Duodenal mucosa (tissue), 2 donors: Measurements from ENCODE around the gene QSOX2.

Experiments used
- H3K27ac ChIP-seq: one replicate; pipeline ENCODE4 v1.7.0; 2013; ENCODE audit warnings: low read depth, low read length
- H3K27me3 ChIP-seq, 2 donors: one replicate each; pipeline ENCODE4 v1.7.0; 2013; ENCODE audit warnings: low read length in 2 of 2, control low read depth in 1 of 2; ENCODE audit not compliant: insufficient read depth in 2 of 2, control insufficient read depth in 1 of 2
- H3K36me3 ChIP-seq, 2 donors: one replicate each; pipeline ENCODE4 v1.7.0; 2013; ENCODE audit warnings: low read length in 2 of 2, control low read depth in 1 of 2; ENCODE audit not compliant: insufficient read depth in 2 of 2, control insufficient read depth in 1 of 2
- H3K4me1 ChIP-seq, 2 donors: one replicate each; pipeline ENCODE4 v1.7.0; 2013; ENCODE audit warnings: low read length in 2 of 2, control low read depth in 1 of 2; ENCODE audit not compliant: insufficient read depth in 2 of 2, control insufficient read depth in 1 of 2
- H3K4me3 ChIP-seq, 2 donors: one replicate each; pipeline ENCODE4 v1.7.0; 2013; ENCODE audit warnings: low read length in 2 of 2, low read depth in 1 of 2
- H3K9ac ChIP-seq, 2 donors: one replicate each; pipeline ENCODE4 v1.7.0; 2013; ENCODE audit warnings: low read length in 2 of 2, low read depth in 1 of 2
- H3K9me3 ChIP-seq, 2 donors: one replicate each; pipeline ENCODE4 v1.7.0; 2013; ENCODE audit warnings: low read length in 2 of 2, control low read depth in 1 of 2; ENCODE audit not compliant: control insufficient read depth in 1 of 2

QSOX2 gene

DNA sequence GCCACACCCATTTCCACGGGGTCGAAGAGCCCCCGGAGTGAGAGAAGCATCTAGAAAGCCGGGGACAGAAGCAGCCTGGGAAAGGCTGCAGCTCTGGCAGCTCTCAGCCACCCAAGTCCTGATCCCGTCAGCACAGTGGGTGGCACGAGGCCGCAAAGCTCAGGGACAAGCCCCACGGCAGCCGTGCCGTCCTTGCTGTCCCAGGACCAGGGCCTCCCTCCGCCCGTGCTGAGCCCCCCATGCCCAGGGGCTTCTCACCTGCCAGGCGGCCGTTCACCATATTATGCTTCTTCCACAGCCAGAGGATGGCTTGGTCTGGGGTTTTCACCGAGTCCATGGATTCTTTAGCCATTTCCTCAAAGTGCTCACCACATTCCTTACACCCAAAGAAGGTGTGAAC is 34.6 kb downstream of the QSOX2 start:
- no peaks in the 10 kb centered on the region for H3K9me3 ChIP-seq
- peaks cover 17 to 41% of the 10 kb centered on the region in 2 donors for H3K36me3 ChIP-seq
- H3K27me3 ChIP-seq, result no peaks in the 10 kb centered on the region
- no peak overlapping the region for H3K4me3 ChIP-seq
- H3K27ac ChIP-seq, result no peak overlapping the region
- H3K4me1 ChIP-seq, result no peaks in the 10 kb centered on the region
- H3K9ac ChIP-seq, result no peak overlapping the region

DNA sequence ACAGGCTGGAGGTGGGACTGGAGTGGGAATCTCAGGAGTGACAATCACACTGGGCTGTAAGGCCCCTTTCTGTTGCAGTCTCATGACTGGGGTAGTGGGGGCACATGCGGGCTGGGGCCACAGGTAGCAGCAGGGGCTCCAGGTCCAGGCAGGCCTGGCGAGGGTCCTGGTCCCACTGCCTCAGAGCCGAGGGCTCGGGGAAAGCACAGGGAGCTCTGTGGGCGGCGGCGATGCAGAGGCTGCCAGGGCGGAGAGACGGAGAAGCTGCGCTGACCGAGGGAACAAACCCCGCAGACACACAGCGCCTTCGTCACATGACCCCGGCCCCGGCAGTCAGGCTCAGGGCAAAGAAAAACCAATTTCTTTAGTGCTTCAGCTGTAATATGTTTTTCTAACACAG is 35.3 kb downstream of the QSOX2 start:
- Histone ChIP-seq H3K9ac (no peak overlapping the region), H3K36me3 (peaks cover 17 to 39% of the 10 kb centered on the region in 2 donors), H3K4me1 (no peaks in the 10 kb centered on the region), H3K27ac (no peak overlapping the region), H3K4me3 (no peak overlapping the region), H3K9me3 (no peaks in the 10 kb centered on the region), H3K27me3 (no peaks in the 10 kb centered on the region)

DNA sequence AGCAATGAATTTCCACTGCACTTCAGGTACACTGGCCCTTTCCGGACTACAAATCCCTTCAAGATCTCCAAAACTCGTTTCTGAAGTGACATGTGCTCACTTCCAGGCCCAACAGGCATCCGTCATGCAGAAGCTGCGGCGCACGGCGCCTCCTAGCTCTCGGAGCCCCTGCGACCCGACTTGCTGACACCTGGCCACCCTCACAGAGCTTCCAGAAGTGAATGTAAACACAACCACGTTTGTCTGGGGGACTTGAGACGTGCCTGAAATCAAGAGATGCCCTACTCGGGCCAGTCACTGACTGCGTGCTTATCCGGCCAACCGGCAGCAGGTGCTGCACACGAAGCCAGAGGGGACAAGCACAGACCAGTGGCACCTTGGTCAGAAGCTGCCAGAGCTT is 35.8 kb downstream of the QSOX2 start:
- Histone ChIP-seq H3K4me1 (no peaks in the 10 kb centered on the region), H3K27ac (no peak overlapping the region), H3K9me3 (no peaks in the 10 kb centered on the region), H3K9ac (no peak overlapping the region), H3K36me3 (peaks cover 14 to 37% of the 10 kb centered on the region in 2 donors), H3K27me3 (no peaks in the 10 kb centered on the region), H3K4me3 (no peak overlapping the region)

DNA sequence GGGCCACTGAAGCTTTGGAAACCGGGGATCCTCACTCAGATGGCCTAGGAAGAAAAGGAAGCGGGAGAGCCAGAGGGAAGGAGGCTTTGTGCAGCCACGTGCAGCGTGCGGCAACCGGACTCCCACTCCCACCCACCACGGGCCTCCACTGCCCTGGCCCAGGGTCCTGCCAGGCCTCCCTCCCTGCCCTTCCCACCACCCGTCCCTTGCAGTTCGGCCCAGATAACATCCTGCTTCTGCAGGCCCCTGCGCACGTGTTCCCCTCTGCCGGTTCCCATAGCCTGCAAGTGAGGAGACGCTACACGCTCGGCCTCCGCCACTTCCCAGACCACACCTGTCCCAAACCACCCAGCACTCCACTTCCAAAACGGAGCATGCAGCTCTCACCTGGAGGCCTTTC is 36.4 kb downstream of the QSOX2 start:
- Histone ChIP-seq H3K9ac (no peak overlapping the region), H3K9me3 (no peaks in the 10 kb centered on the region), H3K4me1 (no peaks in the 10 kb centered on the region), H3K27ac (no peak overlapping the region), H3K27me3 (peaks cover 4% of the 10 kb centered on the region in 2 donors), H3K36me3 (peaks cover 9 to 32% of the 10 kb centered on the region in 2 donors), H3K4me3 (no peak overlapping the region)

DNA sequence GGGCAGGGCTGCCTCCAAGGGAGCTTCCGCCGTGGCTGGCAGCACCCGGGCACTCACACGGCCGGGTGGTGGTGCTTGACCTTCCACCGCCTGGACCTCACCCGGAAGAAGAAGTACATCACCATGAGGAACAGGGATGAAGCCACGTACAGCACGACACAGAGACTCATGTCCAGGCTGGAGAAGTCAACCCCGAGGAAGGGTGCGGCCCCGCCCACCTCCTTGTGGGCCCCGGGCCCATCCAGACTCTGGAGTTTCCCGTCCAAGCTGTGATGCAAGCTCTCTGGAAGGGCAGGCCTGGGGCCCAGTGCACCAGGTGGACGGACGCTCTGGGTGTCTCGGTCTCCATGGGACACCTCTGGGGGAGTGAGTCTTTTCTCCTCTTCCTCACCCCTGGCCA is 36.9 kb downstream of the QSOX2 start:
- Histone ChIP-seq H3K9ac (no peak overlapping the region), H3K27ac (no peak overlapping the region), H3K4me1 (no peaks in the 10 kb centered on the region), H3K9me3 (no peaks in the 10 kb centered on the region), H3K27me3 (peaks cover 9 to 10% of the 10 kb centered on the region in 2 donors), H3K36me3 (peaks cover 8 to 26% of the 10 kb centered on the region in 2 donors), H3K4me3 (no peak overlapping the region)

DNA sequence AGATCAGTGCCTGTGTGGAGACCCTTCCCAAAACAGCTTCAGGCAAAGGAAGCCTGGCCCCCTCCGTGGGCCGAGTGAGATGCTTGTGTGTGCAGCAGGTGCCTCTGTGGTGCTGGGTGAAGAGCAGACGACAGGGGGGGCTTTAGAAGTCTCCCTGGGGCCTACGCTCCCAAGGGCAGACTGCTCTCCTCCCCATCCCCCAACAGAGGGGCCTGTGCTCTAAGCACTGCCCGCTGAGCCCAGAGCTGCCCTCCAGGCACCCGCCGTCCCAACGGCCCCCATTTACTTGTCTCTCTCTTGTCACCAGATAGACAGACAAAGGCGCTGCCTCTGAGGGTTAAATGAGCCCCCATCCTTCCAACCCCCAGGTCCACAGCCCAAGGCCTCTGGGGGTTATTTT is 38.0 kb downstream of the QSOX2 start:
- Histone ChIP-seq H3K9me3 (no peaks in the 10 kb centered on the region), H3K27ac (no peak overlapping the region), H3K4me1 (no peaks in the 10 kb centered on the region), H3K36me3 (peaks cover 6 to 20% of the 10 kb centered on the region in 2 donors), H3K4me3 (no peak overlapping the region), H3K27me3 (peaks cover 15 to 17% of the 10 kb centered on the region in 2 donors), H3K9ac (no peak overlapping the region)

DNA sequence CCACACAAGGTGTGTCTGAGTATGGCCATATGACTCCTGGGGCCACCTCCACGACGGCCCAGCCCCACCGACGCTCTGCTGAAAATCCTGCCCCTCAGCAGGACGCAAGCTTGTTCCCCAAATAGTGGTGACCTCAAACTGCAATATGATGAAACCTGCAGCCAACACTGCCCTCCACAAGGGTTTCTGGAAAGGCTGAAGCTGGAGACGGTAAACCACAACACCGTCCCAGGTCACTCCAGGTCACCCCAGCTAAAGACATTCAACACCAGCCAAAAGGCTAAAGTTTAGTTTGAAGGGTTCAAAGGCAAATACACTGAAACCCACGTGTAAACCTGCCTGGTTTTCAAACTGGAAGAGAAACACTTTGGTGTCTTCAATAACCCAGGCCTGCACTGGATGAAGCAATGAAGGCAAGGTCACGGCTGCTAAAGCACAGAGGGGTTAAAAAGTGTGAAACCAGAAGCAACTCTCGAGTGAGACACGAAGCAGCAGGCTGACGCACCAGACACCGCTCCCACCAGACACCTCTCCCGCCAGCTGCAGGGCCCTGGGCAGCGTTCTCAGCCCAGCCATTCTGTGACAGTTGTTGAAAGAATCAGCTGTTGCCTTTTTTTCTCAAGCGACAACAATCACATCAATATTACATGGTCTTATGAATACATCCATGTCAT is 38.9 kb downstream of the QSOX2 start:
- no peak overlapping the region for H3K9ac ChIP-seq
- H3K36me3 ChIP-seq, result peaks cover 4 to 20% of the 10 kb centered on the region in 2 donors
- H3K4me3 ChIP-seq, result no peak overlapping the region
- peaks cover 22 to 24% of the 10 kb centered on the region in 2 donors for H3K27me3 ChIP-seq
- H3K27ac ChIP-seq, result no peak overlapping the region
- no peaks in the 10 kb centered on the region for H3K4me1 ChIP-seq
- H3K9me3 ChIP-seq, result no peaks in the 10 kb centered on the region

DNA sequence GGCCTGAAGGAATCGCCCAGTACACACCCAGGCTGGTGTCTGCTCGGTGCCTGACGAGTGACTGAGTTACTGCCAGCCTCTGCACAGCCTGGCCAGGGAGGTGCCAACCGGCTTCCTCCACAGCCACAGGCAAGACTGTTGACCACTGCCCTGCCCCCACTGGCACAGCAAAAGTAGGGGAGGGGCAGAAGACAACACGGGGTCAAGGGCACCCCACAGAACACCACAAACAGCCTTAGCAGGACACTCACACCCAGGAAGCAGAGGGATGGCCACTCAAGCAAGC is 40.0 kb downstream of the QSOX2 start:
- Histone ChIP-seq H3K27me3 (peaks cover 31% of the 10 kb centered on the region in 2 donors), H3K4me1 (no peaks in the 10 kb centered on the region), H3K9ac (no peak overlapping the region), H3K9me3 (no peaks in the 10 kb centered on the region), H3K27ac (no peak overlapping the region), H3K36me3 (peaks cover 0 to 15% of the 10 kb centered on the region in 2 donors), H3K4me3 (no peak overlapping the region)

DNA sequence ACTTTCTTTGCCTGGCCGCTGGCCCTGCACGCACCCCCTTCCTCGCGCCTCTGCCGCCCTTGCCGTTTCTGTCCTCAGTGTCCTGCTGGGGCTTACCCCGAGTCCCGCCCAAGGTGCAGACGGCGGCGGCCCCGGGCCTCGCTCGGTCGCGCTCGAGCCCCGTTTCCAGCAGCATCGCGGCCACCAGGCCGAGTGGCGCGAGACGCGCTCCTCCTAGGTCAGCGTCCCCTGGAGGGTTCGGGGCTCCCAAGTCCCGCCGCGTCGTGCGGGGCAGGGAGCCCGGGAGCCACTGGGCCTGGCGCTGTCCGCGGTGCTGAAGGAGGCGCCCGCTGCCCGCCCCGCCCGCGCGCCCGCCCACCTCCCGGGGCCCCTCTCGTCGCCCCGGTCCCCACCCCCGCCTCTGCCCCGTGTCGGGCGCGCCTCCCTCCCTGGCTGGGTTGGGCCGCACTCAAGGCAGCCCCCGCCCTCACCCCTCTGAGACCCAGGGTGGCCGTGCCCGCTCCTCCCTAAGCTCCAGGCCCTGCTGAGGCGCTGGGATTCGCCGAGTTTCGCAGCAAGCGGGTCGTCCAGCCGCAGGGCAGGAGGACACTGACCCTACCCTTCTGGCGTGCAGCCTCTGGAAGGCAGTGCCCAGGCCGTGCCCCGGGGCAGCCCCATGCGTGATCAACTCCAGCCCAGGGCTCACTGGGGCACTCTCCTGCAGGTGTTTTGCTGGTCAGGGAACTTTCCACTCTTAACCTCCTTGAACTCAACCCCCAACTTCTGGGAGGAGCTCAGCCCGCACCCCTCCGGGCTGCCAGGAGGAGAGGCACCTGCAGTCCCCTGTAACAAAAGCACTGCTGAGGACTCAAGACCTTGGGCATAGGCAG is 40.5 kb downstream of the QSOX2 start, which contains the start of gene LHX3:
Gene LHX3 (minus strand): TSS at position 291 of the 869 bp plus-strand sequence. CDS start 116 bp downstream, at position 175.
- Histone ChIP-seq H3K4me1 (no peaks in the 10 kb centered on the region), H3K36me3 (peaks cover 0 to 11% of the 10 kb centered on the region in 2 donors), H3K9ac (no peak within 1 kb of the TSS), H3K9me3 (no peaks in the 10 kb centered on the region), H3K27me3 (peaks cover 37% of the 10 kb centered on the region in 2 donors), H3K27ac (no peak within 1 kb of the TSS), H3K4me3 (no peak within 1 kb of the TSS)

DNA sequence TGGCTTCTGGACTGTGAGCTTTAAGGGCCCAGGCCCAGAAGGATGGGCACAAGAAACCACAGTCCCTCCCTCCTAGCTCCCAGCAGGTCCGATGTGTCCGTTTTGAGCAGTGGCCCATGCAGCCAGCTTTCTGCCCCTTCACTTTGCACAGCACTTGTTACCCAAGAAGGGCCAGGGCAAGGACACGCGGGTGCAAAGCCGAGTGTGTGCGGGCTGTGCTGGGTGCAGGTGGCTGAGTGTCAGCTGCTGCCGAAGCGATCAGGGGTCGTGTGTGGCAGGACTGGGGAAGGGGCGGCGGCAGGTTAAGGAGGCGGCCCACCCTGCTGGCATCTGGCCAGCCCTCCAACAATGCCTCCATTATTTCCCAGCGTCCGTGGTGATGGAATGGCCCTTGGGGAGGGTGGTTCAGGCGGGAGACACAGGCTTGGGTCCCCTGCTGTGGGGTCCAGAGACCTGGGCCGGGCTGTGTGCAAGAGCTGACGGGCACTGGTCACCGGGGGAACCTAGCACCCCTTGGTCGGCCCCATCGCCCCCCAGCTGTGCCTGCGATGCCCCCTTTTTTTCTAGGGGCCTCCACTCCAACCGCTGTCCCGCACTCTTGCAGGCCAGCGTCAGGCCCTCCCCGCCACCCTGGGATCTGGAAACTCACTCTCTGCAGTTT is 41.3 kb downstream of the QSOX2 start:
- no peak overlapping the region for H3K4me3 ChIP-seq
- peaks cover 0 to 8% of the 10 kb centered on the region in 2 donors for H3K36me3 ChIP-seq
- no peak overlapping the region for H3K9ac ChIP-seq
- peaks cover 45% of the 10 kb centered on the region in 2 donors for H3K27me3 ChIP-seq
- H3K9me3 ChIP-seq, result no peaks in the 10 kb centered on the region
- H3K27ac ChIP-seq, result no peak overlapping the region
- no peaks in the 10 kb centered on the region for H3K4me1 ChIP-seq
